ENCODE measurements around the gene WDR6.

WDR6 gene

DNA sequence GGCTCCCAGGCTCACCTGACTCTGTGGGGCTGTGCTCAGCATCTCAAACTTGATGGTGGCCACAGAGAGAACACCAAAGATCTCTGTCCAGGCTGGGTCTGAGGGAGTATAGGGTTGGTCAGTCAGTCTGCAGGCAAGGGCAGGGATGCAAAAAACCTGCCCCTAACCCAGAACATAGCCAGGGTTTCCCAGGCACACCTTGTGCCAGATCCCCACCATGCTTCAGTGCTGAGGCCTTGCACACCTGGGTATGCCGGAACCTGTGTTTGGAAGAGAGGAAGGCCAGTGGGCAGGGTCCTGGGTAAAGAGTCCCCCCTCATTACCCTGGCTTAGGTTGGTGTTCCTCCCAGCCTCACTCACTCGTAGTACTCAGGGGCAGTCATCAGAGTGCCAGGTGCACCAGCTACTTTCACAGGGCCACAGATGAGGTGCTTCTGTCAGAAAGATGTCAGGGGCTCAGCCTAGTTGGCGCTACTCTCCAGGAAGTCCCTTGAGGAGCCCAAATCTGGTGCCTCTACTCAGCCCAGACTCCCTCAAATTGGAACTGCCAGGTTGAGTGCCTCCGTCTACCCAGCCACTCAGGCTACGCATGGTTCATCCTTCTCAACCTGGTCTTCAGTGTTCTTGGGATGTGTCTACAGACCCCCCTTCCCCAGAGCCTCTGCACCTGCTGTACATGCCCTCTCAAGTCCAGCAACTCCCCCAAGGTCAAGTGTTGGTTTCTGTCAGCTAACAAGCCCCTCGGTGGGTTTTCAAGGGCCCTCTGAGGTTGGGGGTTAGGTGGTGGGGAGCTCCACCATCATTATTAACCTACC, 9.4 kb downstream of the WDR6 start:
- no peak for DNase-seq
- peak overlapping the region; percentile 25 for H3K27ac Mint-ChIP-seq
- H3K4me3 Mint-ChIP-seq = peak overlapping the region; percentile 96
- H3K27me3 Mint-ChIP-seq (ENCODE audit: low read depth, poor library complexity) = no peaks in the 10 kb centered on the region
- peaks cover 27% of the 10 kb centered on the region for H3K36me3 Mint-ChIP-seq (ENCODE audit: low read depth)
- no peaks in the 10 kb centered on the region for H3K9me3 Mint-ChIP-seq
- TF ChIP-seq, protein P1, sequence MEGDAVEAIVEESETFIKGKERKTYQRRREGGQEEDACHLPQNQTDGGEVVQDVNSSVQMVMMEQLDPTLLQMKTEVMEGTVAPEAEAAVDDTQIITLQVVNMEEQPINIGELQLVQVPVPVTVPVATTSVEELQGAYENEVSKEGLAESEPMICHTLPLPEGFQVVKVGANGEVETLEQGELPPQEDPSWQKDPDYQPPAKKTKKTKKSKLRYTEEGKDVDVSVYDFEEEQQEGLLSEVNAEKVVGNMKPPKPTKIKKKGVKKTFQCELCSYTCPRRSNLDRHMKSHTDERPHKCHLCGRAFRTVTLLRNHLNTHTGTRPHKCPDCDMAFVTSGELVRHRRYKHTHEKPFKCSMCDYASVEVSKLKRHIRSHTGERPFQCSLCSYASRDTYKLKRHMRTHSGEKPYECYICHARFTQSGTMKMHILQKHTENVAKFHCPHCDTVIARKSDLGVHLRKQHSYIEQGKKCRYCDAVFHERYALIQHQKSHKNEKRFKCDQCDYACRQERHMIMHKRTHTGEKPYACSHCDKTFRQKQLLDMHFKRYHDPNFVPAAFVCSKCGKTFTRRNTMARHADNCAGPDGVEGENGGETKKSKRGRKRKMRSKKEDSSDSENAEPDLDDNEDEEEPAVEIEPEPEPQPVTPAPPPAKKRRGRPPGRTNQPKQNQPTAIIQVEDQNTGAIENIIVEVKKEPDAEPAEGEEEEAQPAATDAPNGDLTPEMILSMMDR (IDR thresholded peaks at IDR 0.05) = no peak
- peaks cover 23% of the 10 kb centered on the region for H3K4me1 Mint-ChIP-seq

DNA sequence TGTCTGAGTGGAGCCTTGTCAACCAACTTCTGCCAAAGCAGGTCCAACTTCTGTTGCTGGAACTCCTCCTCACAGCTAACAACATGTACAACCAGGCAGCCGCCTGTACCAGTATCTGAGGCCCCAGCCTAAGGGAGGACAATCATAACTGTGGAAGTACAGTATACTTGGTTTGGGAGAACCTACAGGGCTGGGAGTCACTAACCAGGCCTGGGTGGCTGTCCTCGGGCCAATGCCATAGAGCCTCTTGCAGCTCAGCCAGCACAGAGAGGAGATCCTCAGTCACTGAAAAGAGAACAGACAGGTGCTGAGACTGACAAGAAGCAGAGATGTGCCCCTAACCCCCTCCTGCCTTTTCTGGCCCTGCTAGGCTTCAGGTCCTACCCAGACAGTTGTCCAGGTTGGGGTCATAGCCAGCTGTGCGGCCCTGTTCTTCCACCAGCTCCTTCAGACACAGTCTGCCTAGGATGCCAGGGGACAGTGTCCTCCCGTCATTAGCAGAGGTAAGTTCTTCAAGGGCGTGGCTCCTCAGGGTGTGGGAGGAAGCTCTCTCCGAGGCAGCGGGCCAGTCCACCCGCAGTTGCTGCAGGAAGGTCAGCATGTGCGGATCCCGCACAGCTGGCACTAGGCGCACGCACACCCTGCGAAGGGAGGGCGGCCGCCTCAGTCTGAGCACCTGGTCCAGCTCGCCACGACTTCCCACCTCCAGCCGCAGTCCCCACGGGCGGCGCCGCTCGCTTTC, 10.2 kb downstream of the WDR6 start:
- DNase-seq = no peak
- H3K27ac Mint-ChIP-seq = no peak overlapping the region
- H3K4me3 Mint-ChIP-seq = peak overlapping the region; percentile 96
- peaks cover 21% of the 10 kb centered on the region for H3K36me3 Mint-ChIP-seq (ENCODE audit: low read depth)
- TF ChIP-seq, protein P1 (IDR thresholded peaks at IDR 0.05) = no peak
- no peaks in the 10 kb centered on the region for H3K9me3 Mint-ChIP-seq
- H3K4me1 Mint-ChIP-seq = peaks cover 24% of the 10 kb centered on the region
- H3K27me3 Mint-ChIP-seq (ENCODE audit: low read depth, poor library complexity) = no peaks in the 10 kb centered on the region

DNA sequence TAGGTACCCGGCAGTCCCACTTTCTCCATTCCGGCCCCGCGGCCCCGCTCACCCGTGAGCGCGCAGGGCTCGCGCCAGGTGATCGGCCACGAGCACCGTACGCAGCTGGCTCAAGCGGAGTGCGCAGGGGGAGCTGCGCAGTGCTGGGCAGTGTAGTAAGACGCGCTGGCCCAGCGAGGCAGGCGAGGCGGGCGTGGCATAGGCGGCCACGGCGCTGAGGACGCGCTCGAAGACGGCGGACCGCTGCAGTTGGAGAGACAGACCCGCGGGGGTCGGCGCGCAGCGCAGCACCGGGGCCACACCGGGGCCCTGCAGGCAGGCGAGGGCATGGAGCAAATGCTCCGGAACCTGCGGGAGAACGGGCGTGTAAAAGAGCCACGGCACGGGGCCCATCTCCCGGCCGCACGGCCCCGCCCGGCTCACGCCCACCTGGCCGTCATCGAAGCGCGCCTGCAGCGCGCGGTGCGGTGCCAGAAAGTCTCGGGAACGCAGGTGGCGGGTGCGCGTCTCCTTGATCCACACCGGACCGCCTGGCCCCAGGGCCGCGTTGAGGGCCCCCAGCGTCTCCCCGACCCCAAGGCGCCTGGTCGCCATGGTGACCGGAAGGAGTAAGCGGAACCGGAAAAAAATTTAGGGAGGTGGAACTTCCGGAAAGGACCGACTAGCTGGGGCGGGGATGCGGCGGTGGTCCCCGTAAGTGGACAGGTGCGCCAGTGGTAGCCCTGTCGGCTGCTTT, 10.9 kb downstream of the WDR6 start, which contains the start of gene DALRD3:
DALRD3 (minus strand) TSS at position 610 of the 736 bp plus-strand sequence; CDS start at position 594, 16 bp downstream.
- Mint-ChIP-seq H3K27me3 (ENCODE audit: low read depth, poor library complexity) (no peaks in the 10 kb centered on the region), H3K4me3 (peak within 1 kb of the TSS; percentile 96), H3K36me3 (ENCODE audit: low read depth) (peaks cover 24% of the 10 kb centered on the region), H3K9me3 (no peaks in the 10 kb centered on the region), H3K27ac (peak within 1 kb of the TSS; percentile 90), H3K4me1 (peaks cover 31% of the 10 kb centered on the region)
- peak; percentile 70 for DNase-seq
- TF ChIP-seq, protein P1 (IDR thresholded peaks at IDR 0.05) = no peak

- Mint-ChIP-seq H3K4me1 (peaks cover 37% of the 10 kb centered on the region), H3K4me3 (peak overlapping the region; percentile 96), H3K36me3 (ENCODE audit: low read depth) (peaks cover 26% of the 10 kb centered on the region), H3K27ac (peak overlapping the region; percentile 90), H3K9me3 (no peaks in the 10 kb centered on the region), H3K27me3 (ENCODE audit: low read depth, poor library complexity) (no peaks in the 10 kb centered on the region)
- TF ChIP-seq, protein P1 (IDR thresholded peaks at IDR 0.05) = no peak
- DNase-seq = no peak
Observed at GRCh38 chr3:49018707-49019006, 11.5 kb downstream of the WDR6 start.

GRCh38 chr3:49019941-49020329, 12.7 kb downstream of the WDR6 start:
- no peaks in the 10 kb centered on the region for H3K9me3 Mint-ChIP-seq
- H3K4me1 Mint-ChIP-seq = peaks cover 42% of the 10 kb centered on the region
- peaks cover 24% of the 10 kb centered on the region for H3K36me3 Mint-ChIP-seq (ENCODE audit: low read depth)
- H3K4me3 Mint-ChIP-seq = peak overlapping the region; percentile 96
- no peaks in the 10 kb centered on the region for H3K27me3 Mint-ChIP-seq (ENCODE audit: low read depth, poor library complexity)
- TF ChIP-seq, protein P1 (IDR thresholded peaks at IDR 0.05) = no peak
- peak overlapping the region; percentile 42 for H3K27ac Mint-ChIP-seq
- DNase-seq = no peak
